Stimulated activated CD8-positive, alpha-beta memory T cell treated with anti-CD3 and anti-CD28 coated beads, Interleukin-4, amount 100 ng/mL, for 24 hours (primary cell): ENCODE measurements around the gene GOLGA3.
"Not testable (repeated sequence)": the region's sequence is repeated elsewhere in the genome, so short reads cannot be mapped to it uniquely, and the experiment has no call there.

ENCODE experiments used
- DNase-seq: peaks from one replicate; pipeline ENCODE4 v3.0.0-alpha.2; 2020; ENCODE audit warnings: low read depth

Gene GOLGA3

GRCh38 chr12:132812631-132813305, 15.9 kb downstream of the GOLGA3 start:
- no peak for DNase-seq

GRCh38 chr12:132809391-132809790, 19.3 kb downstream of the GOLGA3 start:
- DNase-seq = not testable (repeated sequence)

GRCh38 chr12:132807295-132808092, 21.2 kb downstream of the GOLGA3 start:
- DNase-seq = no peak

GRCh38 chr12:132806857-132807256, 21.8 kb downstream of the GOLGA3 start:
- no peak for DNase-seq

GRCh38 chr12:132804426-132804861, 24.2 kb downstream of the GOLGA3 start:
- DNase-seq = no peak

- no peak for DNase-seq
These were observed 24.8 kb downstream of the GOLGA3 start for GRCh38 chr12:132803888-132804287.

GRCh38 chr12:132803125-132803524, 25.5 kb downstream of the GOLGA3 start:
- no peak for DNase-seq

- no peak for DNase-seq
These were observed 26.9 kb downstream of the GOLGA3 start for GRCh38 chr12:132801741-132802140.

GRCh38 chr12:132798836-132799235, 29.8 kb downstream of the GOLGA3 start:
- DNase-seq = no peak

GRCh38 chr12:132797820-132798570, 30.7 kb downstream of the GOLGA3 start:
- DNase-seq = no peak

- no peak for DNase-seq
These were observed 32.8 kb downstream of the GOLGA3 start for GRCh38 chr12:132795847-132796246.

- DNase-seq = not testable (repeated sequence)
These were observed 36.7 kb downstream of the GOLGA3 start for GRCh38 chr12:132791940-132792339.

GRCh38 chr12:132789099-132789471, 39.6 kb downstream of the GOLGA3 start:
- no peak for DNase-seq

- no peak for DNase-seq
These were observed 40.1 kb downstream of the GOLGA3 start for GRCh38 chr12:132788375-132789098.

GRCh38 chr12:132787877-132788276, 40.8 kb downstream of the GOLGA3 start:
- DNase-seq = no peak

GRCh38 chr12:132786192-132786591, 42.5 kb downstream of the GOLGA3 start:
- DNase-seq = no peak

GRCh38 chr12:132784580-132784979, 44.1 kb downstream of the GOLGA3 start:
- no peak for DNase-seq

GRCh38 chr12:132783917-132784531, 44.6 kb downstream of the GOLGA3 start:
- no peak for DNase-seq

GRCh38 chr12:132781938-132782337, 46.7 kb downstream of the GOLGA3 start:
- DNase-seq = no peak

GRCh38 chr12:132779781-132780353, 48.8 kb downstream of the GOLGA3 start:
- DNase-seq = no peak

GRCh38 chr12:132777614-132778013, 51.1 kb downstream of the GOLGA3 start:
- DNase-seq = no peak
